OCI-LY3 (cell line): ENCODE results near the gene LAMTOR1.
"Not testable (repeated sequence)": the region's sequence is repeated elsewhere in the genome, so short reads cannot be mapped to it uniquely, and the experiment has no call there.

Source experiments
- H2AFZ ChIP-seq: fragments of 200-600, 300-600 bp; shearing (Covaris generic); 2 replicates; pipeline ENCODE4 v1.6.0; 2014; ENCODE audit warnings: antibody characterized with exemption, low read depth, low read length
- H3K27ac ChIP-seq: fragments of 200-600, 300-600 bp; sonication (generic); 2 replicates; pipeline ENCODE4 v1.5.1; 2014; ENCODE audit warnings: mild to moderate bottlenecking, low read length, moderate library complexity, mixed read lengths
- H3K27me3 ChIP-seq: fragments of 200-600, 300-600 bp; sonication (generic); 2 replicates; pipeline ENCODE4 v1.6.1; 2014; ENCODE audit warnings: low read depth, low read length, mixed read lengths
- H3K36me3 ChIP-seq: fragments of 200-600, 300-600 bp; sonication (generic); replicated peaks from 2 replicates; pipeline ENCODE3; 2014; ENCODE audit warnings: low read depth, low read length, mixed read lengths
- H3K4me1 ChIP-seq: fragments of 300-600, 200-600 bp; sonication (generic); 2 replicates; pipeline ENCODE4 v1.6.1; 2014; ENCODE audit warnings: low read length, mixed read lengths
- H3K4me2 ChIP-seq: fragments of 200-600, 300-600 bp; sonication (generic); 2 replicates; pipeline ENCODE4 v1.6.1; 2014; ENCODE audit warnings: low read length, mixed read lengths
- H3K4me3 ChIP-seq: fragments of 300-600, 200-600 bp; sonication (generic); 2 replicates; pipeline ENCODE4 v1.5.1; 2014; ENCODE audit warnings: antibody characterized with exemption, mild to moderate bottlenecking, low read length, moderate library complexity
- H3K79me2 ChIP-seq: fragments of 300-600, 200-600 bp; shearing (Covaris generic); 2 replicates; pipeline ENCODE4 v1.6.1; 2014; ENCODE audit warnings: mild to moderate bottlenecking, low read length, mixed read lengths
- H3K9ac ChIP-seq: fragments of 300-600, 200-600 bp; shearing (Covaris generic); 2 replicates; pipeline ENCODE4 v1.6.0; 2014; ENCODE audit warnings: mild to moderate bottlenecking, low read length, moderate library complexity
- H3K9me3 ChIP-seq: fragments of 200-600, 300-600 bp; shearing (Covaris generic); 2 replicates; pipeline ENCODE4 v1.6.1; 2014; ENCODE audit warnings: low read length, mixed read lengths; ENCODE audit not compliant: insufficient read depth
- H4K20me1 ChIP-seq: fragments of 200-600, 300-600 bp; sonication (generic); 2 replicates; pipeline ENCODE4 v1.6.1; 2016; ENCODE audit warnings: low read length, mixed read lengths; ENCODE audit not compliant: insufficient read depth
- EZH2phosphoT487 ChIP-seq: fragments of 200-600 bp; shearing (Covaris generic); IDR thresholded peaks from 2 replicates; pipeline ENCODE4 v1.6.1; 2018; ENCODE audit warnings: antibody characterized with exemption, mixed run types, low read depth
- TF ChIP-seq, protein P1 (sequence below): fragments of 200-600, 300-600 bp; sonication (generic); IDR thresholded peaks from 2 replicates; pipeline ENCODE4 v1.5.1; 2014; ENCODE audit warnings: antibody characterized with exemption, low read length, low read depth

Gene LAMTOR1

DNA sequence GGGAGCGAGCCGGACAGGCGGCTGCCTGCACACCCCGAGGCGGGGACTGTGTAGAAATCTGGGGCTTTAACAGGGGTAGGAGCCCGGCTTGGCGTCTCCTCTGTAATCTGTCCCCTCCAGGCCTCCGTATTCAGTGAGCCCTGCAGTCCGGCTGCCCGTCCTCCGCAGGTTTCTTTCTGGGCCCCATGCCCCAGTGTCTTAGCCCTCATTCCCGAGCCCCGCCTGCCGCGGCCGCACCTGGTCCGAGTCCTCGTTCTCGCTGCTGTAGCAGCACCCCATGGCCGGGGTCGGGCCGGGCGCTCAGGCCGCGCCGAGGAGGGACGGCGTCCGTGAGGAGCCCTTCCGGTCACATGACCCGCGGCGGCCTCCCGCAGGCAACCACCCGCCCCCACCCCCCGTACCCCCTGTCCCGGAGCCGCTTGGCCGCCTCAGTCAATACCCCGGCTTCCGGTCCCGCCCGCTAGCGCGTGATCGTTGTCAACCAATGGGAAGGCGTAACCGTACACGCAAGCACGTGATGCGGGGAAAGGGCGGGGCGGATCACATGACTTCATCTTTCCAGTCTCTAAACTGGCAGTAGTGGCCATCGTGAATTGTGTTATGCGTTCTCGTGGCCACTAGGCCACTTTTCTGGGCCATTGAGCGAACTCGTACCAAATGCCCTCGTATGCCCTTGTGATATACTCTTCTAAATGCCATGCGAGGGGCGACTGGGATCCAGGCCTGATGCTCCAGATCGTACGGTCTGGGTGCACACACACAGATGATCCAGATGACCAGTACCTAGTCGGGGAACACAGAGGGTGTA, at the start of gene LAMTOR1:
TSS of gene LAMTOR1 (minus strand) at position 352 of the 808 bp plus-strand sequence. CDS start at position 279, 73 bp downstream.
- peak within 1 kb of the TSS; percentile 95 for H3K4me2 ChIP-seq
- peak within 1 kb of the TSS; percentile 72; the same call in 1 of the 2 replicates for H2AFZ ChIP-seq
- H3K9me3 ChIP-seq: no peaks in the 10 kb centered on the region
- peaks cover 20% of the 10 kb centered on the region for H3K4me1 ChIP-seq
- peak within 1 kb of the TSS; percentile 97 for H3K4me3 ChIP-seq
- H3K9ac ChIP-seq: peak within 1 kb of the TSS; percentile 99
- peaks cover 39% of the 10 kb centered on the region for H3K79me2 ChIP-seq
- H4K20me1 ChIP-seq: no peaks in the 10 kb centered on the region
- H3K27ac ChIP-seq: peak within 1 kb of the TSS; percentile 71
- peaks cover 17% of the 10 kb centered on the region for H3K36me3 ChIP-seq
- TF ChIP-seq, protein P1, sequence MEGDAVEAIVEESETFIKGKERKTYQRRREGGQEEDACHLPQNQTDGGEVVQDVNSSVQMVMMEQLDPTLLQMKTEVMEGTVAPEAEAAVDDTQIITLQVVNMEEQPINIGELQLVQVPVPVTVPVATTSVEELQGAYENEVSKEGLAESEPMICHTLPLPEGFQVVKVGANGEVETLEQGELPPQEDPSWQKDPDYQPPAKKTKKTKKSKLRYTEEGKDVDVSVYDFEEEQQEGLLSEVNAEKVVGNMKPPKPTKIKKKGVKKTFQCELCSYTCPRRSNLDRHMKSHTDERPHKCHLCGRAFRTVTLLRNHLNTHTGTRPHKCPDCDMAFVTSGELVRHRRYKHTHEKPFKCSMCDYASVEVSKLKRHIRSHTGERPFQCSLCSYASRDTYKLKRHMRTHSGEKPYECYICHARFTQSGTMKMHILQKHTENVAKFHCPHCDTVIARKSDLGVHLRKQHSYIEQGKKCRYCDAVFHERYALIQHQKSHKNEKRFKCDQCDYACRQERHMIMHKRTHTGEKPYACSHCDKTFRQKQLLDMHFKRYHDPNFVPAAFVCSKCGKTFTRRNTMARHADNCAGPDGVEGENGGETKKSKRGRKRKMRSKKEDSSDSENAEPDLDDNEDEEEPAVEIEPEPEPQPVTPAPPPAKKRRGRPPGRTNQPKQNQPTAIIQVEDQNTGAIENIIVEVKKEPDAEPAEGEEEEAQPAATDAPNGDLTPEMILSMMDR: no peak
- no peak for TF ChIP-seq EZH2phosphoT487
- no peaks in the 10 kb centered on the region for H3K27me3 ChIP-seq

DNA sequence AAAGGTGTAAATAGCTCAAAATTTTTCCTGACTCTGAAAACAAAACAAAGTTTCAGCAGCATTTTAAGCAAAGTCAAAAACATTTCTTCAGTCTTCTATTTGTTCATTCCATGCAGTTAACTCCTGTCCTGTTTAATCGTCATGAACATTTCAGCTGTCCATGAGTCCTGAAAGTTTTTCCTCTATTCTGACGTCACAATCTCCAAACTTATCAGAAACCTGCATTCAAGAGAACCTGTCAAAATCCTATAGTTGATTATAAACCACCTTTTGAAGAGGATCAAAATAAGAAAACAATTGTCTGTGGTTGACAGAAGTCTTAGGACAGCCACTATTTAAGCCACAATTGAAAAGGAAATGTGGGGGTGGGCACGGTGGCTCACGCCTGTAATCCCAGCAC, 47.8 kb upstream of the LAMTOR1 start:
- Histone ChIP-seq H3K36me3 (no peaks in the 10 kb centered on the region), H3K79me2 (no peaks in the 10 kb centered on the region), H2AFZ (no peak overlapping the region), H3K9ac (no peak overlapping the region), H3K4me2 (no peak overlapping the region), H3K4me1 (no peaks in the 10 kb centered on the region), H4K20me1 (no peaks in the 10 kb centered on the region), H3K9me3 (no peaks in the 10 kb centered on the region), H3K27ac (no peak overlapping the region), H3K4me3 (no peak overlapping the region), H3K27me3 (no peaks in the 10 kb centered on the region)
- TF ChIP-seq, protein P1: no peak
- no peak for TF ChIP-seq EZH2phosphoT487

DNA sequence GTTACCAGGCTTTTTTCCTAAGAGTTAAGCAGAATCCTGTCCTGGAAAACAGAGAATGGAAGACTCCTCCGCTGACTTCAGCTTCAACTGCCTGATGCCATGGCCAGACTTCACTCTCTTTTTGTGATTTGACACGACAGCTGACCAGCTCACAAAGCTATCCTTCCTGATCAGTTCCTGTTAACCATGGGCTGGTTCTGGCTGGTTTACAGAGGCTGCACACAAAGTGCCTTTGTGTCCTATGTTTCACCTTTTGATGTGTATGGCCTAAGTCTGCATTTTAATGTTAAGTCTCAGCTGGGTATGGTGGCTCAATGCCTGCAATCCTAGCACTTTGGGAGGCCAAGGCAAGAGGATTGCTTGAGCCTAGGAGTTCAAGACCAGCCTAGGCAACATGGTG, 43.5 kb upstream of the LAMTOR1 start:
- Histone ChIP-seq H3K27me3 (peaks cover 7% of the 10 kb centered on the region), H3K9ac (no peak overlapping the region), H4K20me1 (no peaks in the 10 kb centered on the region), H3K4me1 (no peaks in the 10 kb centered on the region), H3K4me2 (no peak overlapping the region), H3K36me3 (no peaks in the 10 kb centered on the region), H3K9me3 (no peaks in the 10 kb centered on the region), H3K4me3 (no peak overlapping the region), H2AFZ (no peak overlapping the region), H3K79me2 (no peaks in the 10 kb centered on the region), H3K27ac (no peak overlapping the region)
- no peak for TF ChIP-seq EZH2phosphoT487
- TF ChIP-seq, protein P1: no peak

DNA sequence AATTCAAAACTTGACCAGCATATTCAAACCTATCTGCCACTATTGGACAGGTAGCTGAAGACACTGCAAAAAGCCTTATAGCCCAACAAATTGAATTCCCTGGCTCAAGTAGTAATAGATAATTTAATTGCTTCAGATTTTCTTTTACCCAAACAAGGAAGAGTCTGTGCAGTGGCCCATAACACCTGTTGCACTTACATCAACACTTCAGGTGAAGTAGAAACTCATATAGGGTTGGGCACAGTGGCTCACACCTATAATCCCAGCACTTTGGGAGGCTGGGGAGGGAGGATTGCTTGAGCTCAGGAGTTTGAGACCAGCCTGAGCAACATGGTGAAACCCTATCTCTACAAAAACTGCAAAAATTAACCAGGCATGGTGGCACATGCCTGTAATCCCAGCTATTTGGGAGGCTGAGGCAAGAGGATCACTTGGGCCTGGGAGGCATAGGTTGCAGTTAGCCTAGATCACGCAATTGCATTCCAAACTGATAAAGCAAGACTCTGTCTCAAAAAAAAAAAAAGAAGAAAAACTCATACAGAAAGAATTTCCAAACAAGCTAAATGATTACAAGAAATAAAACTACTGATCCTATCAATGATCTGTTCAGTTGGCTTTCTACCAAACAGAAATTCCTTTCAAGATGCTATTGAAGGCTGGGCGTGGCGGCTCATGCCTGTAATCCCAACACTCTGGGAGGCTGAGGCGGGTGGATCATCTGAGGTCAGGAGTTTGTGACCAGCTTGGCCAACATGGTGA, 41.9 kb upstream of the LAMTOR1 start:
- Histone ChIP-seq H3K27me3 (peaks cover 15% of the 10 kb centered on the region), H3K4me2 (no peak overlapping the region), H3K4me3 (no peak overlapping the region), H3K9ac (no peak overlapping the region), H3K4me1 (no peaks in the 10 kb centered on the region), H4K20me1 (no peaks in the 10 kb centered on the region), H3K36me3 (no peaks in the 10 kb centered on the region), H2AFZ (no peak overlapping the region), H3K79me2 (no peaks in the 10 kb centered on the region), H3K9me3 (no peaks in the 10 kb centered on the region), H3K27ac (no peak overlapping the region)
- TF ChIP-seq, protein P1: no peak
- TF ChIP-seq EZH2phosphoT487: no peak

DNA sequence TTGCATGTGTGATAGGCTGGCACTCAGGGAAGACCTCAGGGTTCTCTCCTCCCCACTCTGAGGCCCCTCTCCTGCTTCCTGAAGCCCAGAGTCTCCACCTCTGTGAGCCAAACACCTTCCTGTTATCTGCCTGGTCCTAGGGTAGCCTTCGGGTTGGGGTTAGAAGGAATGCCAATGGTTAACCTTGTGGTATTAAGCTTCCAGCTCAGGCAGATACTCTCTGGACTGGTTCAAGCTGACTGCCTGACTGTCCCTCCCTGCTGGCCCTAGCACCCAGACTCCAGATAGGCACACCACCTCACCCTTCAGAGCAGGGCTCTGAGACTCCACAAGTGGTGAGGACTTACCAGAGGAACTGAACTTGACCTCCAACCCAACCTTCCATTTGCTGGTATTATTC, 39.4 kb upstream of the LAMTOR1 start:
- not testable (repeated sequence) for H3K9me3 ChIP-seq, H3K9ac ChIP-seq, H3K4me1 ChIP-seq, H3K4me3 ChIP-seq, H2AFZ ChIP-seq, H3K4me2 ChIP-seq, H3K79me2 ChIP-seq, H3K27ac ChIP-seq, H3K36me3 ChIP-seq, H4K20me1 ChIP-seq
- H3K27me3 ChIP-seq: peaks cover 15% of the 10 kb centered on the region

DNA sequence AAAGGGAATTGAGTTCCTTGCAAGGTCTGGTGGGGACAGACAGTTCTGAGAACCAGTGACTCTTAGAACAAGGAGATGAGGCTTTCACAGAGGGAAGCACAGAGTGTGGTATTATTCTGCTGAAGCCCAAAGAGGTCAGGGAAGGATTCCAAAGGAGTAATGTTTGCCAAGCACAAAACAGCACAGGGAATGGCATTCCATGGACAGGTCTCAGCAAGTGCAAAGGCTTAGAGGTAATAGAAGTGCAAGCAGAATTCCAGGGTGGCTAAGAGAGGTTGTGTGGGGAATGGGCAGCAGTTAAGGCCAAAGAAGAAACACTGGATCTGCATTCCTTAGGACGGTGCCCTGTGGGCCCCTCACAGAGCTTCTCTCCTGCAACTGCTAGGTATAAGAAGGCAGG, 39.0 kb upstream of the LAMTOR1 start:
- H4K20me1 ChIP-seq, H3K9ac ChIP-seq, H3K4me2 ChIP-seq, H3K36me3 ChIP-seq, H3K9me3 ChIP-seq, H3K79me2 ChIP-seq, H3K4me1 ChIP-seq, H3K4me3 ChIP-seq, H2AFZ ChIP-seq, H3K27ac ChIP-seq: not testable (repeated sequence)
- peaks cover 15% of the 10 kb centered on the region for H3K27me3 ChIP-seq
